HG03064 (cell line): ENCODE measurements around the gene SEMA4D.
A peak's percentile ranks its signal among the peaks of the same experiment; 100 is the strongest.

Source experiments
- ATAC-seq: cut with Tn5 transposase; IDR thresholded peaks from one replicate; pipeline ENCODE4 v1.9.1; 2021; ENCODE audit warnings: low read depth; ENCODE audit not compliant: unreplicated experiment

Gene SEMA4D

DNA sequence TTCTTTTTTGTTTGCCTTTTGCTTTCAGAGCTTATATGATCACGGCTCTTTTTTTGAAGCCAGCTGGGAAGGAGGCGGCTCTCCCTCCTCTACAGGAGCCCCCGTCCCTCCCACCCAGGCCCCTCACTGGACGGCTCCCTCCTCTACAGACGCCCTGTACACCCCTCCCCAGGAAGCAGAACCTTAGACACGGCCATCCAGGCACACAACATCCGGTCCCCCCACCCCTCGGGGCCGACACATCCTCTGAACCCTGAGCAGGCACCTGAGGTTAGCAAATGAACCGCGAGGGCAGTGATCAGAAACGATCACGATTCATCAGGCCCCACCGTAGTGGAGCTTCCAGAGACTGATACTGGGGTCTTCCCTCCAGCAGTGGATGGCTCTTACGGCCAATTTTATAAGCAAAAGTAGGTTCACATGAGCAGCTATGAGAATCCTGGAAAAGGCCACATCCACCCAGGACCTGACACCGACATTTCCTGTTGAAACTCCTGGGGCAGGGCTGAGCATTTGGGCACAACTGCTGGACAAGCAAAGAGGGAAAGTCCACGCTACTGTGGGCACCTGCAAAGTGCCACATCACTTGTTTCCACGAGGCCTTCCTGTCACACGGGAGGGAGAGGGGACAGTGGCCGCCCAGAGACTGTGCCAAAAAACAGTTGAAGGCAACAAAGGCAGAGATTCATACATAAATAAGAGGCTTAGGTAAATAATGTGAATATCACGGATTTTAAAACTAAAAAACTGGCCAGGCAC lies 78.9 kb downstream of the SEMA4D start:
- no peak for ATAC-seq

DNA sequence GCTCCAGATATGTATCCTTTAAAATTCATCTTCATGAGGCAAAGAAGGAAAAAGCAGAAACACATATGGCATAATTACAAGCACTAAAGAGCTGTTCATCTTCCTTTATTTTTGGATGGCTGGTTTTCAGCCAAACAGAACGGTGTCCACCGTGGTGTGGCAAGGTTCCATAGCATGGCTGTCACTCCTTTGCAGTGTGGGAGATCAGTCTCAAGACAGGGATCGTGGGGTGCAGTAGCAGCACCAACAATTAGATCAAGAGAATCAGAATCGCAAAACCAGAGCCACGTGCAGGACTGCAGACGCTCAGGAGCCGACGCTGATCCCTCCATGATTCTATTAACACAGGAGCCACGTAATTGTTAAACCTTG lies 79.5 kb downstream of the SEMA4D start:
- ATAC-seq: no peak

DNA sequence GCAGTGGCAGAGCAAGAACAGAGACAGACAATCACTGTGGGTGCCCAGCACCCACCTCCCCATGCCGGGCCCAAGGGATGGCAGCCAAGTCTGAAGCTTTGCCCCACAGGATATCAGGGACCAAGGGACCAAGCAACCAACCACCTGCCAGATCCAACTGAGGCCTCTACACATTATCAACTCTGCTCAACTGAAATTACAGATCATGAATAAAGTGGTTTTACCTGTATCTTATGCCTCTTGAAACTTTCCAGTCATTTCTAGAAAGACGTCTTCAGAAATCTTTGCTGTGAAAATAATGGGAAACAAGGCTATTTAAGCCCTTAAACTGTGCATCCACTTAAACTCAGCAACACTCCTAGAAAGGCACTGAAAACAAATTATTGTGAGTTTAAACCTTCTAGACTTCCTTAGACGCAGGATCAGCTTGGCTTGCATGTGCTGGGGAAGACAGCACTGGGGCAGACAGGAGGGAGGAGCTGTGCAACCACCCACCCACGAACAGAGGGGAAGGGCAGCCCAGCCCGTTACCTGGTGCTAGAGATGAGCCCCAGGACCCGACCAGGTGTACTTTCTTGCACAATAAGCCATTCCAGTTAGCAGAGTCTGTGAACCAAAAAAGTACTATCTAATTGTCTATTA lies 80.0 kb downstream of the SEMA4D start:
- no peak for ATAC-seq

DNA sequence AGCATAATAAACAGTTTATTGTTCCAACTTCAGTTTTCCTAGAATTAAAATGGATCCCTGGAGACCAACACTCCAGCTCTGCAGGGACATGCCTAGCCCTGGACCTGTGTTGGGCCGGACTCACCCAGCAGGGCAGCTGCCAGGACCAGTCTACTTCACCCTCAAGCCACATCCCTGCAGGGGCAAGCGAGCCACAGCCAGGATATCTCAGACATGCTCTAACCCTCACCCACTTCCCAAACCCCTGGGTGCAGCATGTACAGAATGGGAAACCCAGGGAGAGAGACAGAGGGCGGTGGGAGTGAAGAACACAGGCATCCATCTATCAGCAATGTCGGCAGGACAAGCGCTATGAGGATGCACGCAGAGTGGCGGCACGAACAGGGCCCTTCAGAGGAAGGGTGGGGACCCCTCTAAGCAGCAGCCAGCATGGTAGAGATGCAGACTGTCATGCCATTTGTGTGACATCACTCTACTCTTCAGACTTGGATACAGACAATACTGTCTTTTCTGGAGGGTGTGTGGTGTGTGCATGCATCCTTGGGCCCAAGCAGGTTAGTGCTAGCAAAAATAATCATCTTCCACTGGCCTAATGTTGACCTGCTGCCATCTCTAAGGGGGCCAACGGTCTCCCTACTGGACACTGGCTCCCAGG lies 83.1 kb downstream of the SEMA4D start:
- ATAC-seq: no peak

DNA sequence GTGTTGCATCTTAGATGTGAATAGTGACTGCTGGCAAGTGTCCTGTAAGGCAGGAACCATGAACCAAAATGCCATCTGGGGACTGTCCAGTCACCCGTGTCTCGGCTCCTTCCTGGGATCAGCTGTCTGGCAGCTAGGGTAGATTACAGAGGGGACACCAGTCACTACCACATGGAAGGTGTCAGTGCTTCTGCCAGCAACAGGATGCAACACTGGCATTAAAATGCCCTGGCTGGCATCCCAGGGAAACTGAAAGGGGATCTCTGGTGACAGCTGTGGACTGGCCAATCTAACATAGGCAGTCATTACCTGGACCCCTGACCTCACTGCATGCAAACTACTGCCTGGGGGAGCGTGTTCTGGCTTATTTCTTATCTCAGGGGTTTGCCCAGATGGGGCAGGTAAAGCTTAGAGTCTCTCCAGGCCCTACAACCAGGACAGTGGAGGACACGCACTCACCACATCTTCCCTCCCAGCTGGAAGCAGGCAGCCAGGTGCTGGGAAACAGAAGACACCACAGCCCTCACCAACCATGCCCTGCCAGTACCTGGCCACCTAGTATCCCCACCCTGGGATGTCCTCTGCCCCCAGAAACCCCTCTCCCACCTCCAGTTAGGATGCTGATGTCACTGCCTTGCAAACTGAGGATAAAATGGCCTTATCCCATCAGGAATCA lies 83.8 kb downstream of the SEMA4D start:
- no peak for ATAC-seq

DNA sequence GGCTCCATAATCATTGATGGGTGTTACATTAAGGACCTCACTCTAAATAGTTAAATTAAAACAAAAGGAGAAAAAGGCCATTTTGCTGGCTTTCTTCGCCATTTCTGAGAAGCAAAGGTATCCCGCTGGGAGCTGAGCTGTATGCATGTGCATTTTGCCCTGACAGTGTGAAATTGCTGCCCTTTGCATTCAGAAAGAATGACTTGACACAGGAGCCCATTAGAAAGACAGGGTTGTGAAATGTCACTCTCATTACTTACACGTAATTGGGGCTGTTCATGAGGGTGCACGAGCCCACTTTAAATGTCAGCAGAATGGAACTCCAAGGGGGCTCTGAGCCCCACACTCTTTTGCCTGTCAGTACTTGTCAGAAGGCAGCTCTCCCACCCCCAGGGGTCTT lies 85.0 kb downstream of the SEMA4D start:
- no peak for ATAC-seq

DNA sequence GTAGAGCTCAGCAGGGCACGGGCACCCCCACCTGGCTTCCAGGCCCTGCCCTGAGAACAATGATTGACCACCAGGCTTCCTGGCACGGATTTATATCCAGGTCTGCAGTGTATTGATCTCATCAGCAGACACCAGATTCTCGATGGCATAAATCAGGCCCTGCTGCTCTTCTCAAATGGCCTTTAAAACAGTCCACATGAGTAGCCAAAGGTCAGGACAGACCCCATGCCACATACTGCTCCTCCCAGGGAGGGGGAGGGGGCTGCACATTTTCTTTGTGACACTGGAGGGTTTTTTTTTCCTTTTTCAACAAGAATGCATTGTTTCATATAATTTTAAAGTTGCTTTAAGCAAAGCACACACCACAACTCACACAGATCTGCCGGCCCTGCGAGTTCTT lies 85.4 kb downstream of the SEMA4D start:
- ATAC-seq: no peak

DNA sequence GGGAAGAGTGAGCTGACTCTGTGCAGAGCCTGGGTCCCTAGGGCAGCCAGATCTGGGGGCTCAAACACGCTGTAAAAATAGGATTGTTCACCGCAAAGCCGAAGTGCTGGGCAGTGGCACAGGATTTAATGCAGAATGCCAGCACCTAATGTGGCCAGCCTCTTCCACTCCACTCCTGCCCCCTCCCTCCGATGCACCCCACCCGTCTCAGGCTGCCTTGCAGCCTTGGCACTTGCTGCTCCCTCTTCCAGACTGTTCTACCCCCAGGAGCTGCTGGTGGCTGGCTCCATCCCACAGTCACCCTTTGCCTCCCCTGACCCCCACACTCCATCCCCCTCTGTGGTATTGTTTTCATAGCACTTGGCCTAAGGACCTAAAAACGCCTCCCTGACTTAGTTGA lies 86.2 kb downstream of the SEMA4D start:
- no peak for ATAC-seq

DNA sequence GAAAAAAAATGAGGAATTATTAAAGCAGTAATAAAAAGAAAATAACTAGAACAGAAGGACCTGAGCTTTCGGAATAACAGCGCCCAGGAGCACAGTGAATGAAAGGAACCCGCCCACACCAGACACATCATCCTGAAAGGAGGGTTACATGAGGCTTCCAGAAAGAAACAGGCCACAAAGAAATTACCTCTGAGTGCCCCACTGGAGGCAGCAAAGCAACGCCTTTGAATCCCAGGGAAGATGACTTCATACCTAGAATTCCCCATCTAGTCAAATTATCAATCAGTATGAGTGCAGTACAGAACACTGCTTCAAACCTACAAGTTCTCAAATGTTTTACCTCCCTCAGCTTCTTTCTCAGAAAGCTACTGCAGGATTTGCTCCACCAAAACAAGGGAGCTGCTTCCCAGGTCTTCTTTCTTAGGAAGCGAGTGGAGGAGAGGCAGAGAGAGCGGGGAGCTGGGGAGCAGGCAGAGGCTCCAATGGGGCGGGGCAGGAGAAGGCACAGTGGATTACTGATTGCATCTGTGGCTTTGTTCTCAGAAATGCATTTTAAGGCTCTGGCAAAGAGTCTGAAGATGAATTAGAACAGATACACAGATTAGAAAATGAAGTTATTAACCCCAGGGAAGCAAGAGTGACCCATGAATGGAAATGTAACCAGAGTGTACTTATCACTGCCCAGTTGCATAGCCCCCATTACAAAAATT lies 87.1 kb downstream of the SEMA4D start:
- ATAC-seq: peak; percentile 23

DNA sequence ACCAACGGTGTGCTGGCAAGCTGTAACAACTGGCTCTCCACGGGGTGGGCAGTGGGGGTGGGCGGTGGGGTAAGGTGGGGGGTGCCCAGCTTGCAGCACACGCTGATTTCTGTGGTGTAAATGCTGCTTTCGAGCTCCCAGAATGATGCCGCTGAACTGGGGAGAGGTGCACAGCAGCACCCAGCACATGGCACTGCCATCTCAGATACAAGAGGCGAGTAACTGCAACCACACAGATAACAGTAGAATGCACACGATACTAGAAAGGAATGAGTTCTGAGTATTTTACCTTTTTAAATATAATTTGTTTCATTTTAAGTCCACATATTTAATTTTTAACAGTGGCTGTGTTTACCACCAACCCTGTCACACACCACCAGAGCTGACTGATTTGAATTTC lies 87.9 kb downstream of the SEMA4D start:
- no peak for ATAC-seq

DNA sequence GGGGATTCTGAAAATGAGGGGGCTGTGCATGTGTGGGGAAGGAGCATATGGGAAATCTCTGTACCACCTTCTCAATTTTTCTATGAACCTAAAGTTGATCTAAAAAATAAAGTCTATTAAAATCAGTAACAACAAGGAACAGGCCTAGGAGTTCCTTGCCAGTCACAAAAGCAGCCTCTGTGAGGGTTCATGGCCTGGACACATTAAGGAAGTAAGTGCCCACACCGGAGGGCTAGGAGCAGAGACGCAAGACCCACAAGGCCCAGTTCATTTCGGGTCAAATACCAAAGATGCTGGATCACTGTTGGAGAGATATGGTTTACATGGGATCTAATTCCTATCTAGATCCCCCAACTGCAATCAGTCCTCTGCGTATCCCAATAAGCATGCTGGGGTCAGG lies 88.4 kb downstream of the SEMA4D start:
- no peak for ATAC-seq

DNA sequence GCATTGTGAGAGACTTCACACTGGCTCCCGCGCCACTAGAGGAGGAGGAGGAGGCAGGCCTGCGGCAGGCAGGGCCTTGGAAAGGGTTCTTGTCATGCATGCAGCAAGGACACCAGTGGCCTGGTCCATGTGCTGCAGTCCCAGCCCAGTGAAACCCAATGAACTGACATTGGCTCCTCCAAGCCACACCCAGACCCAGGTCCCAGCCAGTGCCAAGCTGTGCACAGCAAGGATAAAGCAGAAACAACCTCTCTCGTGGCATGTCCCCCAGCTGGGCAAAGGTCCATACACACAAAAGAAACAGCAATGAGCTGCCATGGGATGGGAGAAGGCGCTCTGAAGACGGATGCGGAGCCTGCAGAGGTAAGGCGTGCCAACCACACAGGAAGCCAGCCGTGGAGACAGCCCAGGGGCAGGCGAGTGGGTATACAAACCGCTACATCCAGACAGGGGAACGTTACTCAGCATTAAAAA lies 89.2 kb downstream of the SEMA4D start:
- no peak for ATAC-seq

DNA sequence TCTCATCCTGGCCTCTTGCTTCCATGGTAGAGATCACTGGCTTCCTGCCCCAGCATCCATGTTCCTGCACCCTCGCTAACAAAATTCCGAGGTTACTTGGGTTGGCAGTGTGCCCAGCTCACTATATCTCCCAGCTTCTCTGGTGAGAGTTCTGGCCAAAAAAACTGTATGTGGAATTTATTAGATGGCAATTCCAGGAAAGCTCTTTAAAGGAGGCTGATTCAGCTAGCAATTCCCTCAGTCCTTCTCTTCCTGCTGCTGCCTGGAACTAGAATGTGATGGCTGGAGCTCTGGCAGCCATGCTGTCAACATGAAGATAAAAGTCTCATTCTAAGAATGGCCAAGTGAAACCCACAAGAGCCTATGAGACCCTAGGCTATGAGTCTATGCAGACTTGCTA lies 90.8 kb downstream of the SEMA4D start:
- no peak for ATAC-seq

DNA sequence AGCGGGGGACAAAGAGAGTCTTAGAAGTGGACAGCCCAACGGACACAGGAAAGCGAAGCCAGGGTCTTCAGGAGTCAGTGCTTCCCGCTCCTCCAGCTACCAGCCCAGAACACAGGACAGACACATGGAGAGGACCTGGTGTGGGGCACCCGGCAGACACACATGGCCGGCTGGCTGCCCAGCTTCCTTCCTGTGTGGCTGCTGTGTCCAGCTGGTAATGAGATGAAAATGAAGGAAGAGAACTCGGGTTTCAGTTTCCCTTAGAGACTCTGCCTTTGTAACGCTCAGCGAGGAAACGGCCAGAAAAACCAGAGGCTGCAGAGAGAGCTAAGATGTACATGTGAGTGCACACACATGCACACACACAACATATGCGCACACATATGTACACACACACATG lies 92.1 kb downstream of the SEMA4D start:
- peak; percentile 52 for ATAC-seq

DNA sequence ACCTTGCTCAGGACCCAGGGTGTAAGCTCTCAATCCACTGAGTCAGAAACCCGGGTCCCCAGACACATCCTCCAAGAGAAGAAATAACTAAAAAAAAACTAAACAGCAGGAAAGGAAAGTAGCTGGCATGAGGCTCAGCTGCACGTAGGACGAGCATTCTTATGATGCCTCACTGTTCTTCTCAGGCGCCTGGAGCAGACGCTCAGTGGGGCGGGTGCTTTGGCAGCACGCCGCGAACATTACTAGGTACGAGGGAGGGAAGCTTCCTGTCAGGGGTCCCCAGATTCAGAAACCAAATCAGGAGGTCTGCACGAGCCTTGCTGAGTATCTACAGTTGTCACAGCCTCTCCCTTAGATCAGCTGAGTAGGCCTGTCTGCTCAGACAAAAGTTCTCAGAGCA lies 93.8 kb downstream of the SEMA4D start:
- no peak for ATAC-seq

DNA sequence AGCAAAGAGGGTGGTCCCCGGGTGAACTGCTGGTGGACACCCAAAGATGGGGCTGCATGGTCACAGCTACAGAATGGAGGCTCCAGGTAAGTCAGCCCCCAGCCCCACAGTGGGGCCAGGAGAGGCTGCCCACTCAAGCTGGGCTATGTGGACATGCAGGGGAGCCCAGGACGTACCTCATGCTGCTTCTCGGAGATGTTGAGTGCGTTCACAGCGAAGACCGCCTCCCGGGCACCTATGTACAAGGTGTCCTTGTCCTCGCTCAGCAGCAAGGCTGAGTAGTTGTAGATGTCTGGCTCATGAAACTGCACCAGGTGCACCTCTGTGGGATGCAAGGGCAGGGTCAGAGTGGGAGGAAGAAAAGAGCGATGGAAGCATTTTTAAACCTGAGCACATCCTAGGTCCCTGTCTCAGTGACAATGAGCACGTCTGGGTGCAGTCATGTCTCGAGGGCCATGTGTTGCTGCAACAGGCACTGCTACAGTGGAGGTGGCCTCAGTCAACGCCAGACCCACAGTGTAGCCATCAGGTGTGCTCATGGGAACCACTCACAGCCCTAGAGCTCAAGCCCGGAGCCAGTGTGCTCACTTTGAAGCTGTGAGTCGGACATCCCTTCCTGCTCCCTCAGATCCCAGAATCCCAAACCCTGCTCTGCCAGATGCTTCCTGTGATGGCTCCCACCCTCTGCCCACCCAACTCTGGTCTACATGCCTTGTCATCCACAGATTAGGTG lies 95.1 kb downstream of the SEMA4D start:
- no peak for ATAC-seq

DNA sequence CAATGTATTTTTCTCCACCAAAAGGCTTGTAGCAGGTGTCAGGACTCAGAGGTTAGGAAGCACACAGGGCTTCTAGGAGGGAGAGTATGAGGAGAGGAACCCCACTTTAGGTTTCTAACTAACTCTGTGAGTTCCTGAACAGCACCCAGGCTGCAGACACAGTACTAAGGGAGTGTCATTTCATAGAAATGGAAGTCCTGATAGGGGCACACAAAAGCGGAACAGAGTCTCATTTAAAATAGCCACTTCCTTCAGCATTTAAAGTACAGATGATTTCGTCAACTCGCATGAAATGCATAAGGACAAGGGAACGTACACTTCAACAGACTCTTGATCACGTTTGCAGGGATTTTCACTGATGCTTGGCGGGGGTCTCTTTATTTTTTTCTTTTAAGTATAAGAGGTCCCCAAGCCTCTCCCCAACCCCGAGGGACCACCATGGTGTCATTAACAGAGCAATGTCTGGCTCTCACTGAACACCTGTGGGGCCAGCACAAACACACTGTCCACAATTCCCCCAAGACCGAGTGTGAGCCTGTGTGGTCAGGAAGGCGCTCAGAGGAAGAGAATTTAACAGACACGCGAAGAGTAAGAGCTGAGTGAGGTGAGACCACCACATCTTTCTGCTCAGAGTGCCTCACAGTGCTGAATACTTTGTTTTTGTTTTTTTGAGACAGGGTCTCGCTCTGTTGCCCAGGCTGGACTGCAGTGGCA lies 97.4 kb downstream of the SEMA4D start:
- peak; percentile 80 for ATAC-seq

DNA sequence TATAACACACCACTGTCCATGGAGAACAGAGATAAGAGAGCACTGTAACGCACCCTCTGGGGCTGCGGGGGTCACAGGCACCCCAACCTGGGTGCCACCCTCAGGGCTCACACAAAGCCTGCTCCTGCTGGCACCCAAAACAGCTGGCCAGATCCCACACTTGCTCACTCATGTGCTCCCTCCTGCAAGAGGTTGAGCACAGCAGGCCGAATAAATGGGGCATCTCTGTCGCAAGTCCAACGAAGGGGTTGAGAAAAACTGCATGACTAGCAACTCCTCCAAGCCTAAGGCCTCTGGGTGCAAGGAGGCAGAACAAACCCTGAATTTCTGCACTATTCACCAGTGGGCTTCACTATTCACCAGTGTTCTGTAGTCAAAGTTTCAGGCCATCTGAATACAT lies 99.3 kb downstream of the SEMA4D start:
- ATAC-seq: no peak

DNA sequence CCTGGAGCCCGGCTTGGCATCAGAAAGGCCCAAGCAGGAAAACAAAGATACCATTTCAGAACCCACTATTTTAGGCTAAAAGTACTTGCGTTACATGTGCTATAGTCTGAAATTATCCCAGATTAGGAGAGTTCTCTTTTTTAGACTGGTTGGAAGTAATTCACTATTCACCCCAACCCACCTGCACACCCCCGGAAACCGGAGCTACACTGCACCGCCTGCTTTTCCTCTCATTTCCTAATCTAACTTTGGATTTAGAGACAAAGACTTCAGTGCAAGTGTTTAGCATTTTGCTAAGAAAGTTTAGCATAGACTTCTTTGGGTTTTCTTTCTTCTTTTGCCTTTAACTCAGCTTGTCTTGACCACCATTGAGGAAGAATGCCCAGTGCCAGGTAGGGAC lies 100.4 kb downstream of the SEMA4D start:
- no peak for ATAC-seq
